K562 (cell line): ENCODE measurements around the gene KRTAP5-6. TPM values are rescaled to one million over a fixed set of nuclear protein-coding genes. Genes with fewer than 3 reads are reported as not detected.
A peak's percentile ranks its signal among the peaks of the same experiment; 100 is the strongest.

Experiments
- ATAC-seq: fragments of 200-7000 bp; cut with Tn5 transposase; 3 replicates; pipeline ENCODE4 v1.9.1; 2020; ENCODE audit warnings: moderate library complexity
- BruUV-seq: library from RNA; stranded (reverse); fragments of 400-500 nt; replicated peaks from 2 replicates; lab custom pipeline; 2021; lab: Mats Ljungman, UMichigan
- CTCF ChIA-PET: fragments of 300-600 bp; formaldehyde crosslinking; extraction: SDS; loops from one replicate; lab custom pipeline; 2021; ENCODE audit warnings: low intra/inter-chr PET ratio; lab: Yijun Ruan, JAX
- POLR2A ChIA-PET: fragments of 300-600, 350-650 bp; sonication (Branson Sonifier 250); formaldehyde crosslinking; extraction: SDS; loops from one replicate; lab custom pipeline; 2021; ENCODE audit warnings: antibody characterized with exemption, inconsistent platforms; lab: Yijun Ruan, JAX
- DNase-seq, 4 experiments: peaks; one replicate each; pipeline versions ENCODE4 v3.0.0 to v3.0.0-alpha.2; 2011 to 2018; ENCODE audit warnings: low spot score in 3 of 4, mixed read lengths in 3 of 4; ENCODE audit errors: extremely low read depth in 1 of 4
- FAIRE-seq: peaks from 2 replicates; lab custom pipeline; 2011; peaks lifted over from hg19 to GRCh38; lab: Jason Lieb, UNC
- H2AFZ ChIP-seq: 2 replicates; pipeline ENCODE4 v1.6.0; 2011; ENCODE audit warnings: low read depth, low read length, control low read depth, inconsistent platforms
- H3K27ac ChIP-seq: fragments of 200-600 bp; 3 replicates; pipeline ENCODE4 v1.8.0; 2011; ENCODE audit warnings: low read depth, mild to moderate bottlenecking, control low read depth, inconsistent platforms, low read length, moderate library complexity, mixed read lengths; ENCODE audit errors: extremely low read depth
- H3K27me3 ChIP-seq, 2 experiments: fragments of 300-600 bp in 1 of 2; 2 replicates in 1 of 2; 3 replicates in 1 of 2; pipeline versions ENCODE4 v1.6.0 to v1.8.0; 2011; ENCODE audit warnings: inconsistent platforms in 2 of 2, low read length in 2 of 2, mild to moderate bottlenecking in 1 of 2, mixed read lengths in 1 of 2, moderate library complexity in 1 of 2; ENCODE audit not compliant: control insufficient read depth in 2 of 2, insufficient read depth in 2 of 2
- H3K36me3 ChIP-seq: fragments of 300-600 bp; 3 replicates; pipeline ENCODE4 v1.8.0; 2011; ENCODE audit warnings: mild to moderate bottlenecking, low read length, inconsistent platforms; ENCODE audit not compliant: control insufficient read depth, insufficient read depth
- H3K4me1 ChIP-seq, 2 experiments: fragments of 200-600 bp in 1 of 2; replicated peaks in 1 of 2; 2 replicates in 1 of 2; 3 replicates in 1 of 2; pipeline versions ENCODE4 v1.5.1 to v1.8.0; 2011; ENCODE audit warnings: inconsistent platforms in 2 of 2, low read length in 2 of 2, mild to moderate bottlenecking in 1 of 2, mixed read lengths in 1 of 2, moderate library complexity in 1 of 2; ENCODE audit not compliant: control insufficient read depth in 2 of 2, insufficient read depth in 2 of 2
- H3K4me2 ChIP-seq: 2 replicates; pipeline ENCODE4 v1.6.1; 2011; ENCODE audit warnings: low read length, control low read depth, inconsistent platforms, mixed read lengths; ENCODE audit not compliant: insufficient read depth
- H3K4me3 ChIP-seq: fragments of 200-600 bp; sonication (generic), shearing (Covaris generic); 2 replicates; pipeline ENCODE4 v1.5.1; 2016; ENCODE audit warnings: control low read depth, inconsistent platforms
- H3K79me2 ChIP-seq: fragments of 200-600 bp; 3 replicates; pipeline ENCODE4 v1.8.0; 2011; ENCODE audit warnings: low read length, inconsistent platforms; ENCODE audit not compliant: control insufficient read depth, insufficient read depth
- H3K9ac ChIP-seq, 2 experiments: 2 replicates each; pipeline versions ENCODE4 v1.6.0 to v1.6.1; 2011; ENCODE audit warnings: low read depth in 2 of 2, low read length in 2 of 2, control low read depth in 1 of 2, inconsistent platforms in 1 of 2, mild to moderate bottlenecking in 1 of 2, mixed read lengths in 1 of 2; ENCODE audit not compliant: insufficient read depth in 1 of 2
- H3K9me1 ChIP-seq: one replicate; pipeline ENCODE4 v1.6.0; 2011; ENCODE audit warnings: inconsistent platforms, mild to moderate bottlenecking, low read length, moderate library complexity; ENCODE audit not compliant: control insufficient read depth, insufficient read depth
- H3K9me3 ChIP-seq: replicated peaks from 2 replicates; pipeline ENCODE4 v1.5.1; 2011; ENCODE audit warnings: low read depth, low read length, inconsistent platforms; ENCODE audit not compliant: control insufficient read depth, insufficient read depth
- H4K20me1 ChIP-seq: replicated peaks from 2 replicates; pipeline ENCODE4 v1.6.1; 2011; ENCODE audit warnings: low read length, inconsistent platforms, mixed read lengths; ENCODE audit not compliant: control insufficient read depth, insufficient read depth
- CBX2 ChIP-seq: fragments of 200-600 bp; sonication (generic); IDR thresholded peaks from one replicate; pipeline ENCODE4 v1.6.1; 2012; ENCODE audit warnings: mild to moderate bottlenecking, low read length, inconsistent platforms; ENCODE audit not compliant: insufficient read depth, poor library complexity, severe bottlenecking
- GTF2F1 ChIP-seq: IDR thresholded peaks from 2 replicates; pipeline ENCODE4 v1.6.1; 2011; ENCODE audit warnings: low read depth, low read length, improper control_type of control experiment
- HDAC3 ChIP-seq: fragments of 450-650 bp; IDR thresholded peaks from 2 replicates; pipeline ENCODE4 v1.6.1; 2018; ENCODE audit warnings: borderline replicate concordance, mild to moderate bottlenecking, moderate library complexity; ENCODE audit not compliant: partially characterized antibody
- HMGN3 ChIP-seq: IDR thresholded peaks from 2 replicates; pipeline ENCODE4 v1.6.1; 2011; ENCODE audit warnings: borderline replicate concordance, low read depth, mild to moderate bottlenecking, mixed read lengths, low read length; ENCODE audit not compliant: insufficient read length; ENCODE audit errors: extremely low read depth
- HSF4 ChIP-seq: fragments of 250-450 bp; sonication (Bioruptor Pico); IDR thresholded peaks from 2 replicates; pipeline ENCODE4 v2.1.2; 2022; ENCODE audit warnings: mild to moderate bottlenecking, moderate library complexity, borderline replicate concordance
- KAT8 ChIP-seq: fragments of 450-650 bp; IDR thresholded peaks from 2 replicates; pipeline ENCODE4 v1.6.1; 2016; ENCODE audit warnings: low read depth, mild to moderate bottlenecking
- MTF1 ChIP-seq: fragments of 250-450 bp; sonication (Bioruptor Pico); IDR thresholded peaks from 2 replicates; pipeline ENCODE4 v1.9.0; 2021; ENCODE audit warnings: moderate library complexity, mild to moderate bottlenecking, inconsistent platforms, borderline replicate concordance
- PCBP1 ChIP-seq: fragments of 200-400 bp; formaldehyde crosslinking; IDR thresholded peaks from 2 replicates; pipeline ENCODE4 v1.6.1; 2018; ENCODE audit warnings: mild to moderate bottlenecking, low read depth, low read length; ENCODE audit not compliant: poor library complexity, severe bottlenecking
- ZNF3 ChIP-seq: fragments of 250-450 bp; sonication (Bioruptor Pico); IDR thresholded peaks from 2 replicates; pipeline ENCODE4 v1.5.0; 2021; ENCODE audit warnings: mild to moderate bottlenecking, moderate library complexity
- ZNF316 ChIP-seq: fragments of 450-650 bp; IDR thresholded peaks from 2 replicates; pipeline ENCODE4 v1.6.1; 2016
- ZNF76 ChIP-seq: fragments of 250-450 bp; sonication (Bioruptor Pico); IDR thresholded peaks from 2 replicates; pipeline ENCODE4 v1.4.0; 2020; ENCODE audit warnings: mild to moderate bottlenecking, moderate library complexity, borderline replicate concordance
- WGBS: fragments of 100-300 bp; shearing (Covaris generic); methylation state at CpG from one replicate; pipeline ENCODE4 v1.1.6; 2016; ENCODE audit warnings: low coverage, mixed read lengths; ENCODE audit not compliant: insufficient coverage; ENCODE audit errors: missing lambda C conversion rate; 5-methylcytosine and 5-hydroxymethylcytosine counted together
- in situ Hi-C: fragments of 300-500 bp; cut with MboI; formaldehyde crosslinking; loops from 4 replicates; pipeline ENCODE4 v1.15.0; 2018; ENCODE audit warnings: inconsistent platforms, mixed read lengths
- intact Hi-C: fragments of 100-400 bp; cut with micrococcal nuclease; formaldehyde crosslinking; loops from 2 replicates; pipeline ENCODE4 v1.14.2; 2022
- polyA plus RNA-seq, 8 experiments: library from polyadenylated mRNA; depleted of rRNA in 4 of 8; stranded (reverse) in 5 of 8; unstranded in 3 of 8; fragments of >200 nt; fragmentation: Nextera tagmentation in 2 of 8; fragmentation: Illumina TruSeq in 1 of 8; extraction: Ambion mirVana in 2 of 8; extraction: Trizol in 1 of 8; gene quantifications; 2 replicates each; pipeline versions ENCODE4 v1.2.1 to v1.2.3, GENCODE V29; 2011 to 2014; ENCODE audit warnings: inconsistent platforms in 1 of 8, missing spikeins in 1 of 8
- total RNA-seq, 7 experiments: library from RNA; depleted of rRNA in 6 of 7; stranded (reverse); fragments of >200 nt in 6 of 7; fragmentation: Illumina TruSeq in 2 of 7; extraction: Trizol in 2 of 7; gene quantifications; 2 replicates each; pipeline versions ENCODE4 v1.2.1 to v1.2.3, GENCODE V29; 2011 to 2021; ENCODE audit warnings: low replicate concordance in 1 of 7
- TF ChIP-seq, protein P1 (sequence below): fragments of 450-650 bp; IDR thresholded peaks from 2 replicates; pipeline ENCODE4 v1.6.1; 2016; ENCODE audit warnings: missing biosample characterization, missing genetic modification characterization
- TF ChIP-seq, protein P2 (sequence below): fragments of 250-450 bp; sonication (Bioruptor Pico); IDR thresholded peaks from 2 replicates; pipeline ENCODE4 v1.8.0; 2022; ENCODE audit warnings: moderate library complexity, mild to moderate bottlenecking, inconsistent platforms
- TF ChIP-seq, protein P3 (sequence below): fragments of 450-650 bp; formaldehyde crosslinking; IDR thresholded peaks from 2 replicates; pipeline ENCODE4 v1.4.0; 2020; ENCODE audit warnings: mild to moderate bottlenecking, moderate library complexity

The KRTAP5-6 gene
- total and polyA plus RNA-seq, 9 of the 15 experiments (the other 6 are each of a cell fraction or from before 2014, with no cell fraction given) = not detected

DNA sequence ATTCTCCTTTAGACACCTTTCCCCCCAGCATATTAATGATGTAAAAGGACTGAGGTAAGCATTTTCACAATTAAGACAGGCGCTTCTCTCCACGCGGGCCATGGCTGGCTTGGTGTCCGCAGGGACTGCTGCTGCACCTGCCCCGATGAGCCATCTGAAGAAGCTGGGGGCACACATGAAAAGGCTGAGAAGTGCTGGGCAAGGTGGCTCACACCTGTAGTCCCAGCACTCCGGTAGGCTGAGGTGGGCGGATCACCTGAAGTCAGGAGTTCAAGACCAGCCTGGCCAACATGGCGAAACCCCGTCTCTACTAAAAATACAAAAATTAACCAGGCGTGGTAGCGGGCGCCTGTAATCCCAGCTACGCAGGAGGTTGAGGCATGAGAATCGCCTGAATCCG is 21.3 kb downstream of the KRTAP5-6 start:
- no peak overlapping the region for H3K4me3 ChIP-seq
- ChIA-PET CTCF (no interaction called here), POLR2A (interaction anchor here (0.8 to 1.3 kb wide), 3 partner anchors 76 to 199 kb away, joined by 3 read pairs; no protein-coding TSS in a partner anchor)
- H3K27me3 ChIP-seq = peaks cover 40 to 61% of the 10 kb centered on the region in 2 experiments
- H3K4me1 ChIP-seq = no peaks in the 10 kb centered on the region
- no TSS peak for BruUV-seq
- H2AFZ ChIP-seq = no peak overlapping the region
- no peak for DNase-seq
- H4K20me1 ChIP-seq = 0 out of 2 replicates have a peak, but pooled peaks cover 6% of the 10 kb centered on the region
- 8% methylated on average over 15 of the region's 15 CpGs for WGBS
- H3K9me3 ChIP-seq = no peaks in the 10 kb centered on the region
- FAIRE-seq = no peak
- in situ Hi-C loops = no loop called here
- ATAC-seq = no peak
- no peaks in the 10 kb centered on the region for H3K9me1 ChIP-seq
- H3K9ac ChIP-seq = no peak overlapping the region
- no peak overlapping the region for H3K27ac ChIP-seq
- H3K79me2 ChIP-seq = no peaks in the 10 kb centered on the region
- intact Hi-C loops = no loop called here
- H3K4me2 ChIP-seq = no peak overlapping the region
- peak; percentile 64 for TF ChIP-seq CBX2
- no peak for TF ChIP-seq ZNF3 (CRISPR knock-in tag)
- 0 out of 2 replicates have a peak, but pooled peaks have one; percentile 4 for TF ChIP-seq ZNF316
- H3K36me3 ChIP-seq = no peaks in the 10 kb centered on the region

DNA sequence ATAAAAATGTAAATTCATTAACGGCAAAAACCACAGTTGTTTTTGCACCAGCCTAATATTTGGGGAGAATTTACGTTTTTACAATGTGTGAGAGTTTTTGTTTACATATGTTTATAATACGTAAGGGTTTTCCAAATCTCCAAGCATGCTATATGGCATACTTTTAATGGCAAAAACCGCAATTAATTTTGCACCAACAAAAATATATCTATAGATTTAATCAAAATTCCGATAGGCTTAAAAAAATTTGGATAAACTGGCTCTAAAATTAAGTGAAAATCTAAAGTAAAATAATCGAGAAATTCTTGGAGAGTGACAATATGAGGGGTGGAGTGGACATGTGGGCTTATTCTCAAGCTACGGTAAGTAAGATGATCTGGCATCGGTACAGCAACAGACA is 22.8 kb downstream of the KRTAP5-6 start:
- ChIA-PET POLR2A (interaction anchor here (1.9 kb wide), 1 partner anchor 13 kb away, joined by 4 read pairs; no protein-coding TSS in a partner anchor), CTCF (no interaction called here)
- FAIRE-seq = no peak
- Histone ChIP-seq H4K20me1 (0 out of 2 replicates have a peak, but pooled peaks cover 3% of the 10 kb centered on the region), H3K4me3 (no peak overlapping the region), H3K9ac (no peak overlapping the region), H3K9me1 (no peaks in the 10 kb centered on the region), H3K27me3 (peaks cover 37 to 59% of the 10 kb centered on the region in 2 experiments), H3K27ac (no peak overlapping the region), H3K36me3 (no peaks in the 10 kb centered on the region), H3K9me3 (no peaks in the 10 kb centered on the region), H3K4me1 (no peaks in the 10 kb centered on the region), H2AFZ (no peak overlapping the region), H3K79me2 (no peaks in the 10 kb centered on the region), H3K4me2 (no peak overlapping the region)
- in situ Hi-C loops (no loop called here), intact Hi-C loops (no loop called here)
- no TSS peak for BruUV-seq
- DNase-seq = no peak
- no peak for ATAC-seq
- WGBS = 3% methylated on average over 8 of the region's 8 CpGs
- TF ChIP-seq HDAC3 (no peak), ZNF76 (CRISPR knock-in tag) (no peak), HMGN3 (no peak), MTF1 (no peak), PCBP1 (no peak), KAT8 (no peak), HSF4 (CRISPR knock-in tag) (no peak), GTF2F1 (no peak)
- TF ChIP-seq, protein P1, sequence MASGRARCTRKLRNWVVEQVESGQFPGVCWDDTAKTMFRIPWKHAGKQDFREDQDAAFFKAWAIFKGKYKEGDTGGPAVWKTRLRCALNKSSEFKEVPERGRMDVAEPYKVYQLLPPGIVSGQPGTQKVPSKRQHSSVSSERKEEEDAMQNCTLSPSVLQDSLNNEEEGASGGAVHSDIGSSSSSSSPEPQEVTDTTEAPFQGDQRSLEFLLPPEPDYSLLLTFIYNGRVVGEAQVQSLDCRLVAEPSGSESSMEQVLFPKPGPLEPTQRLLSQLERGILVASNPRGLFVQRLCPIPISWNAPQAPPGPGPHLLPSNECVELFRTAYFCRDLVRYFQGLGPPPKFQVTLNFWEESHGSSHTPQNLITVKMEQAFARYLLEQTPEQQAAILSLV (tag) = no peak
- TF ChIP-seq, protein P2, sequence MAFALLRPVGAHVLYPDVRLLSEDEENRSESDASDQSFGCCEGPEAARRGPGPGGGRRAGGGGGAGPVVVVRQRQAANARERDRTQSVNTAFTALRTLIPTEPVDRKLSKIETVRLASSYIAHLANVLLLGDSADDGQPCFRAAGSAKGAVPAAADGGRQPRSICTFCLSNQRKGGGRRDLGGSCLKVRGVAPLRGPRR (CRISPR knock-in tag) = no peak
- TF ChIP-seq, protein P3, sequence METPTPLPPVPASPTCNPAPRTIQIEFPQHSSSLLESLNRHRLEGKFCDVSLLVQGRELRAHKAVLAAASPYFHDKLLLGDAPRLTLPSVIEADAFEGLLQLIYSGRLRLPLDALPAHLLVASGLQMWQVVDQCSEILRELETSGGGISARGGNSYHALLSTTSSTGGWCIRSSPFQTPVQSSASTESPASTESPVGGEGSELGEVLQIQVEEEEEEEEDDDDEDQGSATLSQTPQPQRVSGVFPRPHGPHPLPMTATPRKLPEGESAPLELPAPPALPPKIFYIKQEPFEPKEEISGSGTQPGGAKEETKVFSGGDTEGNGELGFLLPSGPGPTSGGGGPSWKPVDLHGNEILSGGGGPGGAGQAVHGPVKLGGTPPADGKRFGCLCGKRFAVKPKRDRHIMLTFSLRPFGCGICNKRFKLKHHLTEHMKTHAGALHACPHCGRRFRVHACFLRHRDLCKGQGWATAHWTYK = no peak
